HUES64 (cell line): Measurements from ENCODE around the gene ELOVL3.
"Not testable (repeated sequence)": the region's sequence is repeated elsewhere in the genome, so short reads cannot be mapped to it uniquely, and the experiment has no call there.

Experiments used
- H3K27ac ChIP-seq: 2 replicates; pipeline ENCODE4 v1.7.0; 2013; ENCODE audit warnings: low read depth, low read length, inconsistent platforms
- H3K27me3 ChIP-seq: 2 replicates; pipeline ENCODE4 v1.6.1; 2013; ENCODE audit warnings: mild to moderate bottlenecking, low read length; ENCODE audit not compliant: insufficient read depth
- H3K36me3 ChIP-seq: 2 replicates; pipeline ENCODE4 v1.6.1; 2013; ENCODE audit warnings: mild to moderate bottlenecking, low read length; ENCODE audit not compliant: insufficient read depth
- H3K4me1 ChIP-seq: 2 replicates; pipeline ENCODE4 v1.6.1; 2013; ENCODE audit warnings: mild to moderate bottlenecking, low read length, moderate library complexity; ENCODE audit not compliant: insufficient read depth
- H3K4me3 ChIP-seq: 2 replicates; pipeline ENCODE4 v1.5.1; 2013; ENCODE audit warnings: mild to moderate bottlenecking, low read length, moderate library complexity
- H3K9ac ChIP-seq: 2 replicates; pipeline ENCODE4 v1.6.1; 2013; ENCODE audit warnings: mild to moderate bottlenecking, low read depth, low read length
- H3K9me3 ChIP-seq: 2 replicates; pipeline ENCODE4 v1.6.1; 2013; ENCODE audit warnings: low read depth, low read length; ENCODE audit not compliant: insufficient read depth
- WGBS: fragments of 150-250, 120-280 bp; methylation state at CpG from one replicate; pipeline ENCODE4 v1.1.7; 2013; ENCODE audit warnings: missing lambda C conversion rate; 5-methylcytosine and 5-hydroxymethylcytosine counted together

Gene ELOVL3

DNA sequence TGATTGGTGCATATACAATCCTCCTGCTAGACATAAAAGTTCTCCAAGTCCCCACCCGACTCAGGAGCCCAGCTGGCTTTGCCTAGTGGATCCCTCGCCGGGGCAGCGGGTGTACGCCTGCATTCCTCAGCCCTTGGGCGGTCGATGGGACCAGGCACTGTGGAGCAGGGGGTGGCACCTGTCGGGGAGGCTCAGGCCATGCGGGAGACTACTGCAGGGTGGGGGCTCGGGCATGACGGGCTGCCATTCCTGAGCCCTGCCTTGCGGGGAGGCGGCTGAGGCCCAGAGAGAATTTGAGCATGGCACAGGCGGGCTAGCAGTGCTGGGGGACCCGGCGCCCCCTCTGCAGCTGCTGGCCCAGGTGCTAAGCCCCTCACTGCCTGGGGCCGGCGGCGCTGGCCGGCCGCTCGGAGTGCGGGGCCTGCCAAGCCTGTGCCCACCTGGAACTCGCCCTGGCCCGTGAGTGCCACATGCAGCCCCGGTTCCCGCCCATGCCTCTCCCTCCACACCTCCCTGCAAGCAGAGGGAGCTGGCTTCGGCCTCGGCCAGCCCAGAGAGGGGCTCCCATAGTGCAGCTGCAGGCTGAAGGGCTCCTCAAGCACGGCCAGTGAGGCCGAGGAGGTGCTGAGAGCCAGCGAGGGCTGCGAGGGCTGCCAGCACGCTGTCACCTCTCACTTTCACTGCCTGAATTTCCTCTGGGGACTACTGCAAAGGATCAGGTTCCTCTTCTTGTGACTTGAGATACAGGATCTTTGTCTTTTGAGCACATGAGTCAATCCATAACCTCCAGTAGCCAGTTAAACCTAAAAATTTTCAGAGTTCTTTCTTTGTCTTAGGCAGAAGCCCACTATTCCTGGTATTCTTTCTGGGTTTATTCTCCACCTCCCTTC, 25.1 kb upstream of the ELOVL3 start:
- H3K4me3 ChIP-seq: no peak overlapping the region
- 91% methylated on average over 34 of the region's 34 CpGs for WGBS

DNA sequence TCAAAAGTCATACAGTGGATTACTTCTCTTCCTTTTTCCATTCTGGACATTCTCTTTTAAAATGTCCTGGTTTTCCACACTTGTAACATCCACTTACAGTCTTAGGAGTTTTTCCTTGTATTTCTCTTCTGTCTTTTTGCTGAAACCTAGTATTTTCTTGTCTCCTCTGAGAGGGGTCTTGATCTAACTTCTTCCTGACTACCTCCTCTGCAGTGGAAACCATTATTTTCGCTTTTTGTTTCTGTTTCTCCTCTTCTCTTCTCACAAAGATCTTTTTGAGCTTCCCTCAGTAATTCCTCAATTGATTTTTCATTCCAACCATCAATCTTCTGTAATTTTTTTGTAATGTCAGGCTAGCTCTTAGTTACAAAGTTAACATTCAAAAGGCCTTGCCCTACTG, 23.7 kb upstream of the ELOVL3 start:
- Histone ChIP-seq H3K9me3 (peaks cover 33% of the 10 kb centered on the region), H3K27ac (no peak overlapping the region), H3K9ac (no peak overlapping the region), H3K27me3 (no peaks in the 10 kb centered on the region), H3K4me1 (no peaks in the 10 kb centered on the region), H3K36me3 (no peaks in the 10 kb centered on the region), H3K4me3 (no peak overlapping the region)
- WGBS: 54% methylated on average over 1 of the region's 1 CpG

More for the DNA sequence above, 25.1 kb upstream of the ELOVL3 start:
- H3K27ac ChIP-seq: no peak overlapping the region
- H3K4me1 ChIP-seq: no peaks in the 10 kb centered on the region
- H3K27me3 ChIP-seq: no peaks in the 10 kb centered on the region
- H3K9ac ChIP-seq: no peak overlapping the region
- H3K9me3 ChIP-seq: peaks cover 36% of the 10 kb centered on the region
- H3K36me3 ChIP-seq: no peaks in the 10 kb centered on the region

DNA sequence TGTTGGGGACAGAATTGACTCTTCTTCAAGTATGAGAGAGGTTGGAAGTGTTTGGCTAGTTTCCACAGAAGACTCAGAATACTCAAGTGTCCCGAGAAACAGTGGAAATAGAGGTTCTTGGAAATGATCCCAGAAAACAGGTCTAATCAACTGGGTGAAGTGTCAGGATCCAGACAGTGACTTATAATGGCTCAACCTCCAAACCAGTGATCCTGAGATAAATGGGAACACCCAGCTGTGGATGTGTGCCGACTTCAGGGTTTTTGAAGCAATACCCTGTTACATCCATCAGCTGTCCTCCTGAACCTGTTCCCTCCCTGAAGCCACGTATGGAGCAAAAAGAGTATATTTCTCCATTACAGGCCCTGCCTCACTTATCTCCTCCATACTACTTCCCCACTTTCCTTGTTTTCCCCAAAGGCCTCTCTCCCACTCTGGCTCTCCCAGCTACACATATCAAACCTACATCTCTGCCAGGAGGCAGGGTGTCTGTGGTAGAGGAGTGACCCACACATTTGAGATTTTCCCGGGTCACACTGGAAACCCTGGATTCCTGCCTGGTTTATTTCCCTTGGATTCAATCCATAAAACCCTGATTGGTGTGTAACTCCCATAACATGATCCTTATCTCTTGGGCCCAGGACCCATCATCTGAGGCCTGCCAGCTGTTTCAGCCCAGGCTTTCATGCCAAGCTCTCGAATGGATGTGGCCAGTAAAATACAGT, 17.6 kb upstream of the ELOVL3 start:
- Histone ChIP-seq H3K4me3 (no peak overlapping the region), H3K9me3 (peaks cover 15% of the 10 kb centered on the region), H3K9ac (no peak overlapping the region), H3K36me3 (no peaks in the 10 kb centered on the region), H3K4me1 (no peaks in the 10 kb centered on the region), H3K27me3 (no peaks in the 10 kb centered on the region; the same call in 1 of the 2 replicates), H3K27ac (no peak overlapping the region)
- 91% methylated on average over 4 of the region's 5 CpGs for WGBS

DNA sequence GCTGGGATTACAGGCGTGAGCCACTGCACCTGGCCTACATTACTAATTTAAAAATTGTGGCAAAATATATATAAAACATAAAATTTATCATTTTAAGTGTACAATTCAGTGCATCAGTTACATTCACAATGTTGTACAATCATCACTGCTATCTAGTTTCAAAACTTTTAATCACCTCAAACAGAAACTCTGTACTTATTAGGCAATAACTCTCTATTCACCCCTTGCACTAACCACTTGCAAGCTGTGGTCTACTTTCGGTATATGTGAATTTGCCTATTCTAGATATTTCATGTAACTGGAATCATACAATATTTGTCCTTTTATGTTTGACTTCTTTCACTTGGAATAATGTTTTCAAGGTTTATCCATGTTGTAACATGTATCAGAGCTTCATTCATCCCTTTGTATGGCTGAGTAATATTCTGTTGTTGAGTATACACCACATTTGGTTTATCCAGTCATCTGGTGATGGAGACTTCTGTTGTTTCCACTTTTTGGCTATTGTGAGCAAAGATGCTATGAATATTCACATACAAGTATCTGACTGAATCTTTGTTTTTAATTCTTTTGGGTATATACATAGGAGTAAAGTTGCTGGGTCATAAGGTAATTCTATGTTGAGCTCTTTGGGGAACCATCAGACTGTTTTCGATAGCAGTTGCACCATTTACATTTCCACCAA, 14.3 kb upstream of the ELOVL3 start:
- H3K27ac ChIP-seq: no peak overlapping the region
- H3K36me3 ChIP-seq: no peaks in the 10 kb centered on the region
- no peaks in the 10 kb centered on the region for H3K9me3 ChIP-seq
- H3K27me3 ChIP-seq: no peaks in the 10 kb centered on the region; the same call in 1 of the 2 replicates
- H3K4me1 ChIP-seq: no peaks in the 10 kb centered on the region
- no peak overlapping the region for H3K4me3 ChIP-seq
- 89% methylated on average over 2 of the region's 3 CpGs for WGBS
- no peak overlapping the region for H3K9ac ChIP-seq

DNA sequence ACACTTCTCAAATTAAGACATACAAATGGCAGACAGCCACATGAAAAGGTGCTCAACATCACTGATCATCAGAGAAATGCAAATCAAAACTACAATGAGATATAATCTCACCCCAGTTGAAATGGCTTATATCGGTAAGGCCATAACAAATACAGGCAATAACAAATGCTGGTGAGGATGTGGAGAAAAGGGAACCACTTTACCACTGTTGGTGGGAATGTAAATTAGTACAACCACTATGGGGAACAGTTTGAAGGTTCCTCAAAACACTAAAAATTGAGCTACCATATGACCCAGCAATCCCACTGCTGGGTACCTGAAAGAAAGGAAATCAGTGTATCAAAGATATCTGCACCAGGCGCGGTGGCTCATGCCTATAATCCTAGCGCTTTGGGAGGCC, 12.5 kb upstream of the ELOVL3 start:
- H3K4me3 ChIP-seq, H3K9ac ChIP-seq, H3K4me1 ChIP-seq, H3K27me3 ChIP-seq, H3K9me3 ChIP-seq, H3K36me3 ChIP-seq, H3K27ac ChIP-seq: not testable (repeated sequence)
- 84% methylated on average over 4 of the region's 4 CpGs for WGBS

GRCh38 chr10:102219370-102219769, 6.7 kb upstream of the ELOVL3 start:
- Histone ChIP-seq H3K4me1 (no peaks in the 10 kb centered on the region), H3K9me3 (no peaks in the 10 kb centered on the region), H3K9ac (no peak overlapping the region), H3K36me3 (no peaks in the 10 kb centered on the region), H3K27ac (no peak overlapping the region), H3K4me3 (no peak overlapping the region), H3K27me3 (peaks cover 32% of the 10 kb centered on the region)
- WGBS: 91% methylated on average over 5 of the region's 5 CpGs

DNA sequence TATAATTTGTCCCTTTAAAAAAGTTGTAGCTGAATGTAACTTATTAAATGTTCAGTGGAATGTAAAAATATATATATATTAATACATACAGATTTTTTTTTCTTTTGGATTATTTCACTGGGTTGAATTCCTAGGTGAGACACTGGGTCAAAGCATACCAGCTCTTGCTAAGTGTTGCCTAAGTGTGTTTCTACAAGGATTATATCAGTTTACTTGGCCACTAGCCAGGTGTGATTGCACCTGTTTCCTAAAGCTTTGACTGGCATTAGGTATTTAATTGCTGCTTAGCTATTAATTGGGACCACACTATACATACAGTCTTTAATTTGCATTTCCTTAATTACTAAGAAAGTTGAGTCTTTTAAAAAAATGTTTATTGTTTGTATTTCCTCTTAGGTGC, 5.5 kb upstream of the ELOVL3 start:
- 0 out of 2 replicates have a peak, but pooled peaks cover under 1% of the 10 kb centered on the region for H3K4me1 ChIP-seq
- no peak overlapping the region for H3K4me3 ChIP-seq
- H3K9me3 ChIP-seq: no peaks in the 10 kb centered on the region
- no peak overlapping the region for H3K27ac ChIP-seq
- H3K27me3 ChIP-seq: peaks cover 41% of the 10 kb centered on the region
- H3K9ac ChIP-seq: no peak overlapping the region
- no peaks in the 10 kb centered on the region for H3K36me3 ChIP-seq

GRCh38 chr10:102222797-102223196, 3.3 kb upstream of the ELOVL3 start:
- Histone ChIP-seq H3K27ac (no peak overlapping the region), H3K9ac (no peak overlapping the region), H3K36me3 (no peaks in the 10 kb centered on the region)

DNA sequence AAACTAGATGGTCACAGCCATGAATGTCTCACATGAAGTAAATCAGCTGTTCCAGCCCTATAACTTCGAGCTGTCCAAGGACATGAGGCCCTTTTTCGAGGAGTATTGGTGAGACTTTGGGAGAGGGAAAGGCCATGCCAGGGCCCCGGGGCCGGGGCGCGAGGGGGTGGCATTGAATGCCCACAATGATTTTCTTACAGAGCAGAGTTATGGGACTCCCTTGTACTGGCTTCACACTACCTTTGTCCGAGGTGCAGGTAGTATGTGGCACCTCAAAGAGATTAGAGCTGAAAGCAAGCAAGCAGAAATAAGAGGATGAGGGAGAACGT, 407 bp downstream of the ELOVL3 start:
- Histone ChIP-seq H3K27ac (no peak overlapping the region), H3K27me3 (peaks cover 88% of the 10 kb centered on the region), H3K4me1 (0 out of 2 replicates have a peak, but pooled peaks cover 4% of the 10 kb centered on the region), H3K9me3 (no peaks in the 10 kb centered on the region), H3K36me3 (no peaks in the 10 kb centered on the region), H3K9ac (no peak overlapping the region), H3K4me3 (peak overlapping the region; percentile 14; the same call in 1 of the 2 replicates)
- 76% methylated on average over 8 of the region's 8 CpGs for WGBS

More at GRCh38 chr10:102222797-102223196, 3.3 kb upstream of the ELOVL3 start:
- Histone ChIP-seq H3K27me3 (peaks cover 58% of the 10 kb centered on the region), H3K4me1 (0 out of 2 replicates have a peak, but pooled peaks cover 4% of the 10 kb centered on the region), H3K9me3 (no peaks in the 10 kb centered on the region), H3K4me3 (no peak overlapping the region)
- 93% methylated on average over 5 of the region's 5 CpGs for WGBS

- H3K27me3 ChIP-seq: peaks cover 91% of the 10 kb centered on the region
- H3K4me3 ChIP-seq: no peak overlapping the region
- WGBS: 88% methylated on average over 8 of the region's 8 CpGs
- no peaks in the 10 kb centered on the region for H3K9me3 ChIP-seq
- H3K36me3 ChIP-seq: no peaks in the 10 kb centered on the region
- H3K9ac ChIP-seq: no peak overlapping the region
- 0 out of 2 replicates have a peak, but pooled peaks cover 4% of the 10 kb centered on the region for H3K4me1 ChIP-seq
- H3K27ac ChIP-seq: no peak overlapping the region
These were observed 951 bp downstream of the ELOVL3 start for GRCh38 chr10:102227050-102227449.

DNA sequence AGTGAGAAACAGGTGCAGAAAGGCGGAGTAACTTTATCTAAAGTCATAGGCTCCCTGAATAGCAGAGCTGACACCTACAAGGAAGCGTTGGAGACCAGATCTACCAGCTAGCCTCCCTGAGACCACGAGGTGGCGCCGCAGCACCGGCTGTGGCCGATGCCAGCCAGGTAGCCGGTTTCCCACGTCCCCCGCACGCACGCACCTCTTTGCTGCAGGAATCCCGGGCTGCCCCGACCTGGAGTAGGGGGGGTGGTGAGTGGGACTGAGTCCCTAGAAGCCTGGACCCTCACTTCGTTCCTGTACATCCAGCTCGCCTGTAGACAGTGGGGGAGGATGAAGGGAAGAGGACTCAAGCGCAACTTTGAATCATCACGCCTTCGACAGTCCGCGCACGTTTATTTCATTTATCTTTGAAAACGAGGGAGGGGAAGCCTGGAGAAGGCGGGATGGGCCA, 3.7 kb downstream of the ELOVL3 start:
- H3K27me3 ChIP-seq: peaks cover 99% of the 10 kb centered on the region
- H3K36me3 ChIP-seq: no peaks in the 10 kb centered on the region
- no peaks in the 10 kb centered on the region for H3K9me3 ChIP-seq
- H3K9ac ChIP-seq: no peak overlapping the region
- 0 out of 2 replicates have a peak, but pooled peaks cover 4% of the 10 kb centered on the region for H3K4me1 ChIP-seq
- peak overlapping the region; percentile 55 for H3K4me3 ChIP-seq
- no peak overlapping the region for H3K27ac ChIP-seq
- 3% methylated on average over 24 of the region's 24 CpGs for WGBS
